HG03135 (cell line): ENCODE results near the gene RRN3.
"Not testable (repeated sequence)": the region's sequence is repeated elsewhere in the genome, so short reads cannot be mapped to it uniquely, and the experiment has no call there.

Source experiments
- ATAC-seq: cut with Tn5 transposase; IDR thresholded peaks from one replicate; pipeline ENCODE4 v1.9.1; 2021; ENCODE audit warnings: mild to moderate bottlenecking, moderate library complexity; ENCODE audit not compliant: unreplicated experiment

Gene RRN3

GRCh38 chr16:15093955-15094827 is at the start of gene RRN3:
TSS of gene RRN3 (minus strand) at chr16:15094272. CDS start at chr16:15094233, 39 bp downstream.
- peak; percentile 98 for ATAC-seq

GRCh38 chr16:15143601-15144091 is 49.6 kb upstream of the RRN3 start:
- not testable (repeated sequence) for ATAC-seq

- not testable (repeated sequence) for ATAC-seq
Measured at GRCh38 chr16:15142891-15143600, 49.0 kb upstream of the RRN3 start.

- ATAC-seq = not testable (repeated sequence)
Measured at GRCh38 chr16:15142107-15142890, 48.2 kb upstream of the RRN3 start.

GRCh38 chr16:15141586-15141985 is 47.5 kb upstream of the RRN3 start:
- ATAC-seq = no peak

- ATAC-seq = not testable (repeated sequence)
Measured at GRCh38 chr16:15140444-15141365, 46.6 kb upstream of the RRN3 start.

- not testable (repeated sequence) for ATAC-seq
Measured at GRCh38 chr16:15137514-15137913, 43.4 kb upstream of the RRN3 start.

- ATAC-seq = not testable (repeated sequence)
Measured at GRCh38 chr16:15135483-15136360, 41.6 kb upstream of the RRN3 start.

GRCh38 chr16:15134752-15135482 is 40.8 kb upstream of the RRN3 start:
- not testable (repeated sequence) for ATAC-seq

- ATAC-seq = not testable (repeated sequence)
Measured at GRCh38 chr16:15133554-15133953, 39.5 kb upstream of the RRN3 start.

- ATAC-seq = not testable (repeated sequence)
Measured at GRCh38 chr16:15132719-15133428, 38.8 kb upstream of the RRN3 start.

- not testable (repeated sequence) for ATAC-seq
Measured at GRCh38 chr16:15130943-15131700, 37.0 kb upstream of the RRN3 start.

- not testable (repeated sequence) for ATAC-seq
Measured at GRCh38 chr16:15130256-15130932, 36.3 kb upstream of the RRN3 start.

GRCh38 chr16:15127641-15128425 is 33.8 kb upstream of the RRN3 start:
- ATAC-seq = not testable (repeated sequence)

- not testable (repeated sequence) for ATAC-seq
Measured at GRCh38 chr16:15100372-15100987, 6.4 kb upstream of the RRN3 start.
